ENCODE measurements around the gene INPP4B. TPM values are rescaled to one million over a fixed set of nuclear protein-coding genes. Genes with fewer than 3 reads are reported as not detected.

The INPP4B gene
- total and polyA plus RNA-seq, 2 of the 4 experiments (the other 2 are of a cell fraction), result 1.8 to 14.0 TPM

DNA sequence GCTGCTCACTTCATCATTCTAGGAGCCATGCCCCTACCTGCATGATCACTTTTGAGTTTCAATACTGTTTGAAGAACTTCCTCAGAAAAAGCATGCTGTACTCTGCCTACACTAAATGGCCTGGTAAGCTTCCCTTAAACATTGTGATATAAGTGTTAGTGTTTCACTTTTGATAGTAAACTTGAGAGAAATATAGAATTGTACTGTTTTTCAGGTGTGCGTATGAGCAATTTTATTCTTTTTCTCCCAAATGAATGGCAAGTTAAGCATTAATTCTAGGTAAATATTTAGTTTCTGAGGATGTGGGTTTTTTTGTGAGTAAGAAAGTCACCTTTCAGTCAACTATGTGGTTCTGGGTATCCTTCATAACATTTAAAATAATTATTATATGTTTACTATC is 725.2 kb downstream of the INPP4B start:
- no TSS peak for BruUV-seq (replicated peaks)
- H3K18ac ChIP-seq (ENCODE audit: low read depth, low read length), result no peak overlapping the region
- ATAC-seq (ENCODE audit: low read depth) (no peak), DNase-seq (no peak)
- H4K91ac ChIP-seq (ENCODE audit: insufficient read depth, low read depth, low read length), result no peak overlapping the region
- TF ChIP-seq CHD1 (IDR thresholded peaks at IDR 0.05; ENCODE audit: low read depth, low read length) (no peak), RCOR1 (IDR thresholded peaks at IDR 0.05; ENCODE audit: insufficient replicate concordance, low read length) (no peak), MAZ (IDR thresholded peaks at IDR 0.05; ENCODE audit: borderline replicate concordance, low read depth, low read length) (no peak), CEBPB (IDR thresholded peaks at IDR 0.05; ENCODE audit: low read depth, low read length) (no peak), BHLHE40 (IDR thresholded peaks at IDR 0.05; ENCODE audit: low read depth, low read length) (no peak), MAFK (IDR thresholded peaks at IDR 0.05; ENCODE audit: low read depth, low read length) (no peak)
- TF ChIP-seq, protein P1, sequence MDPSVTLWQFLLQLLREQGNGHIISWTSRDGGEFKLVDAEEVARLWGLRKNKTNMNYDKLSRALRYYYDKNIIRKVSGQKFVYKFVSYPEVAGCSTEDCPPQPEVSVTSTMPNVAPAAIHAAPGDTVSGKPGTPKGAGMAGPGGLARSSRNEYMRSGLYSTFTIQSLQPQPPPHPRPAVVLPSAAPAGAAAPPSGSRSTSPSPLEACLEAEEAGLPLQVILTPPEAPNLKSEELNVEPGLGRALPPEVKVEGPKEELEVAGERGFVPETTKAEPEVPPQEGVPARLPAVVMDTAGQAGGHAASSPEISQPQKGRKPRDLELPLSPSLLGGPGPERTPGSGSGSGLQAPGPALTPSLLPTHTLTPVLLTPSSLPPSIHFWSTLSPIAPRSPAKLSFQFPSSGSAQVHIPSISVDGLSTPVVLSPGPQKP (IDR thresholded peaks at IDR 0.05; ENCODE audit: borderline replicate concordance, low read depth, low read length), result no peak
- TF ChIP-seq, protein P2, sequence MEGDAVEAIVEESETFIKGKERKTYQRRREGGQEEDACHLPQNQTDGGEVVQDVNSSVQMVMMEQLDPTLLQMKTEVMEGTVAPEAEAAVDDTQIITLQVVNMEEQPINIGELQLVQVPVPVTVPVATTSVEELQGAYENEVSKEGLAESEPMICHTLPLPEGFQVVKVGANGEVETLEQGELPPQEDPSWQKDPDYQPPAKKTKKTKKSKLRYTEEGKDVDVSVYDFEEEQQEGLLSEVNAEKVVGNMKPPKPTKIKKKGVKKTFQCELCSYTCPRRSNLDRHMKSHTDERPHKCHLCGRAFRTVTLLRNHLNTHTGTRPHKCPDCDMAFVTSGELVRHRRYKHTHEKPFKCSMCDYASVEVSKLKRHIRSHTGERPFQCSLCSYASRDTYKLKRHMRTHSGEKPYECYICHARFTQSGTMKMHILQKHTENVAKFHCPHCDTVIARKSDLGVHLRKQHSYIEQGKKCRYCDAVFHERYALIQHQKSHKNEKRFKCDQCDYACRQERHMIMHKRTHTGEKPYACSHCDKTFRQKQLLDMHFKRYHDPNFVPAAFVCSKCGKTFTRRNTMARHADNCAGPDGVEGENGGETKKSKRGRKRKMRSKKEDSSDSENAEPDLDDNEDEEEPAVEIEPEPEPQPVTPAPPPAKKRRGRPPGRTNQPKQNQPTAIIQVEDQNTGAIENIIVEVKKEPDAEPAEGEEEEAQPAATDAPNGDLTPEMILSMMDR (conservative IDR thresholded peaks at IDR 0.05; ENCODE audit: low read depth, low read length), result no peak
- H4K8ac ChIP-seq (ENCODE audit: low read depth in 2 of 2, low read length in 2 of 2), result no peak overlapping the region
- no peaks in the 10 kb centered on the region; the same call in 1 of the 2 replicates for H3K4me1 ChIP-seq (ENCODE audit: control insufficient read depth, insufficient read depth, low read length)
- no peak overlapping the region for H2BK5ac ChIP-seq (ENCODE audit: low read depth, low read length, poor library complexity, severe bottlenecking)
- dilution Hi-C loops (cut with HindIII; ENCODE audit: low sequenced_read_pairs, unreplicated experiment), result no loop called here
- H2AFZ ChIP-seq (replicated peaks; ENCODE audit: low read length, poor library complexity), result no peak overlapping the region
- H3K9me3 ChIP-seq (ENCODE audit: control insufficient read depth, insufficient read depth, low read length), result no peaks in the 10 kb centered on the region
- H3K9me1 ChIP-seq (ENCODE audit: insufficient read depth, low read length), result no peaks in the 10 kb centered on the region
- CTCF ChIA-PET, result interaction anchor here (0.5 to 0.6 kb wide), 2 partner anchors 145 to 249 kb away, joined by 4 read pairs; no protein-coding TSS in a partner anchor
- intact Hi-C loops (cut with micrococcal nuclease), result no loop called here
- H3K27me3 ChIP-seq (ENCODE audit: control insufficient read depth, insufficient read depth, low read length), result no peaks in the 10 kb centered on the region
- H4K5ac ChIP-seq (ENCODE audit: low read depth, low read length), result no peak overlapping the region
- H3K4me2 ChIP-seq (ENCODE audit: low read depth, low read length), result no peak overlapping the region
- H2BK15ac ChIP-seq (ENCODE audit: low read depth, low read length), result no peak overlapping the region
- H3K9ac ChIP-seq (ENCODE audit: low read depth, low read length), result no peak overlapping the region
- no peaks in the 10 kb centered on the region for H3K36me3 ChIP-seq (ENCODE audit: control insufficient read depth, insufficient read depth, low read length)
- H2BK20ac ChIP-seq (ENCODE audit: low read depth, low read length), result no peak overlapping the region
- no peak overlapping the region for H2AK5ac ChIP-seq (ENCODE audit: low read depth, low read length)
- WGBS, 2 experiments (ENCODE audit: extremely low coverage in 2 of 2, insufficient read length in 1 of 2), result no CpG with 5 or more reads among the region's 1 CpG
- no peak overlapping the region for H3K56ac ChIP-seq (ENCODE audit: extremely low read depth, insufficient read depth, low read length)
- POLR2A ChIA-PET (ENCODE audit: unreplicated experiment), result no interaction called here
- H2AK9ac ChIP-seq (replicated peaks; ENCODE audit: low read depth, low read length, poor library complexity), result no peak overlapping the region
- H3K79me1 ChIP-seq (ENCODE audit: low read depth in 1 of 2, low read length in 2 of 2), result no peaks in the 10 kb centered on the region
- H3K4ac ChIP-seq (ENCODE audit: low read depth, low read length), result no peak overlapping the region
- H4K20me1 ChIP-seq (ENCODE audit: insufficient read depth, low read length), result no peaks in the 10 kb centered on the region
- H3K14ac ChIP-seq (replicated peaks; ENCODE audit: low read depth, low read length), result no peak overlapping the region
- in situ Hi-C loops (cut with MboI; ENCODE audit: low sequenced_read_pairs), result loop anchor here (25.0 kb wide), 1 partner anchor 784 kb away; no protein-coding TSS in a partner anchor
- H3K23ac ChIP-seq (ENCODE audit: low read depth, low read length), result no peak overlapping the region
- H3K4me3 ChIP-seq (ENCODE audit: insufficient read depth, low read depth, low read length), result no peak overlapping the region
- no peak overlapping the region for H3K27ac ChIP-seq (ENCODE audit: insufficient read depth, low read length)
- no peak overlapping the region for H2BK120ac ChIP-seq (ENCODE audit: low read depth, low read length)
